Measurements from ENCODE around the gene VPS11. TPM values are rescaled to one million over a fixed set of nuclear protein-coding genes. Genes with fewer than 3 reads are reported as not detected.

The VPS11 gene
- total RNA-seq, 1 donor from 2014 or later = 45.6 TPM

- Histone ChIP-seq H3K4me1 (no peaks in the 10 kb centered on the region), H3K27ac (no peak overlapping the region), H3K4me3 (no peak overlapping the region), H3K36me3 (peaks cover 27% of the 10 kb centered on the region), H3K9me3 (no peaks in the 10 kb centered on the region), H3K27me3 (ENCODE audit: low read depth) (no peaks in the 10 kb centered on the region)
- no peak for ATAC-seq
- no peak for TF ChIP-seq CTCF (IDR thresholded peaks at IDR 0.05)
- intact Hi-C loops (cut with DNase I) = no loop called here
- DNase-seq = no peak
These were observed 25.6 kb upstream of the VPS11 start for GRCh38 chr11:119041821-119042514.

- no peak for TF ChIP-seq CTCF (IDR thresholded peaks at IDR 0.05)
- Histone ChIP-seq H3K4me3 (no peak overlapping the region), H3K27ac (no peak overlapping the region), H3K4me1 (no peaks in the 10 kb centered on the region), H3K27me3 (ENCODE audit: low read depth) (no peaks in the 10 kb centered on the region), H3K9me3 (no peaks in the 10 kb centered on the region), H3K36me3 (peaks cover 37% of the 10 kb centered on the region)
- ATAC-seq (no peak), DNase-seq (no peak)
- intact Hi-C loops (cut with DNase I) = no loop called here
These were observed 24.7 kb upstream of the VPS11 start for GRCh38 chr11:119042927-119043326.

- Histone ChIP-seq H3K27ac (no peak overlapping the region), H3K27me3 (ENCODE audit: low read depth) (no peaks in the 10 kb centered on the region), H3K4me3 (no peak overlapping the region), H3K4me1 (no peaks in the 10 kb centered on the region), H3K9me3 (no peaks in the 10 kb centered on the region), H3K36me3 (peaks cover 55% of the 10 kb centered on the region)
- no peak for TF ChIP-seq CTCF (IDR thresholded peaks at IDR 0.05)
- DNase-seq (no peak), ATAC-seq (no peak)
- intact Hi-C loops (cut with DNase I) = no loop called here
These were observed 22.9 kb upstream of the VPS11 start for GRCh38 chr11:119044708-119045107.

GRCh38 chr11:119046489-119046888, 21.1 kb upstream of the VPS11 start:
- intact Hi-C loops (cut with DNase I) = no loop called here
- H3K36me3 ChIP-seq = peaks cover 72% of the 10 kb centered on the region
- DNase-seq (no peak), ATAC-seq (no peak)
- no peaks in the 10 kb centered on the region for H3K27me3 ChIP-seq (ENCODE audit: low read depth)
- no peaks in the 10 kb centered on the region for H3K9me3 ChIP-seq
- H3K4me1 ChIP-seq = no peaks in the 10 kb centered on the region
- no peak overlapping the region for H3K27ac ChIP-seq
- TF ChIP-seq CTCF (IDR thresholded peaks at IDR 0.05) = no peak
- no peak overlapping the region for H3K4me3 ChIP-seq

- no peak overlapping the region for H3K27ac ChIP-seq
- H3K36me3 ChIP-seq = peaks cover 80% of the 10 kb centered on the region
- no peaks in the 10 kb centered on the region for H3K4me1 ChIP-seq
- DNase-seq (no peak), ATAC-seq (no peak)
- no peak overlapping the region for H3K4me3 ChIP-seq
- no peaks in the 10 kb centered on the region for H3K27me3 ChIP-seq (ENCODE audit: low read depth)
- intact Hi-C loops (cut with DNase I) = no loop called here
- H3K9me3 ChIP-seq = no peaks in the 10 kb centered on the region
- TF ChIP-seq CTCF (IDR thresholded peaks at IDR 0.05) = no peak
These were observed 20.4 kb upstream of the VPS11 start for GRCh38 chr11:119047205-119047604.

Data from lower lobe of right lung (tissue), 2 donors.